ENCODE measurements around the gene QPRT. TPM values are rescaled to one million over a fixed set of nuclear protein-coding genes. Genes with fewer than 3 reads are reported as not detected.
"Not testable (repeated sequence)": the region's sequence is repeated elsewhere in the genome, so short reads cannot be mapped to it uniquely, and the experiment has no call there.

QPRT gene
- polyA plus RNA-seq, 1 experiment: 4.2 TPM

- ChIA-PET POLR2A (no interaction called here), CTCF (interaction anchor here (1.5 to 3.5 kb wide), 2 partner anchors 10 to 313 kb away, joined by 3 to 16 read pairs; no protein-coding TSS in a partner anchor)
- no peak for TF ChIP-seq CTCF (IDR thresholded peaks at IDR 0.05; ENCODE audit: insufficient read depth, low read depth, low read length)
Measured at GRCh38 chr16:29719063-29719462, 40.1 kb downstream of the QPRT start.

GRCh38 chr16:29720703-29721102 lies 41.7 kb downstream of the QPRT start:
- Histone ChIP-seq H3K27me3 (ENCODE audit: control insufficient read depth, insufficient read depth, low read length) (peaks cover 2% of the 10 kb centered on the region; the same call in 1 of the 2 replicates), H3K4me3 (ENCODE audit: low read depth, low read length) (no peak overlapping the region), H3K36me3 (ENCODE audit: control insufficient read depth, insufficient read depth, low read length) (no peaks in the 10 kb centered on the region)
- TF ChIP-seq CTCF (IDR thresholded peaks at IDR 0.05; ENCODE audit: insufficient read depth, low read depth, low read length): no peak
- DNase-seq (ENCODE audit: low read depth): no peak
- POLR2A ChIA-PET: no interaction called here
- CTCF ChIA-PET: interaction anchor here (0.9 to 3.5 kb wide), 4 partner anchors 9 to 311 kb away, joined by 3 to 16 read pairs (median 5); no protein-coding TSS in a partner anchor

More at GRCh38 chr16:29719063-29719462, 40.1 kb downstream of the QPRT start:
- Histone ChIP-seq H3K36me3 (ENCODE audit: control insufficient read depth, insufficient read depth, low read length) (no peaks in the 10 kb centered on the region), H3K4me3 (ENCODE audit: low read depth, low read length) (no peak overlapping the region), H3K27me3 (ENCODE audit: control insufficient read depth, insufficient read depth, low read length) (peaks cover 4% of the 10 kb centered on the region)
- no peak for DNase-seq (ENCODE audit: low read depth)

- H3K36me3 ChIP-seq (ENCODE audit: control insufficient read depth, insufficient read depth, low read length); POLR2A ChIA-PET; H3K4me3 ChIP-seq (ENCODE audit: low read depth, low read length); DNase-seq (ENCODE audit: low read depth); H3K27me3 ChIP-seq (ENCODE audit: control insufficient read depth, insufficient read depth, low read length): not testable (repeated sequence)
- CTCF ChIA-PET: interaction anchor here (0.9 to 3.5 kb wide), 4 partner anchors 8 to 35 kb away, joined by 4 to 16 read pairs (median 6); no protein-coding TSS in a partner anchor
- peak; percentile 65 for TF ChIP-seq CTCF (IDR thresholded peaks at IDR 0.05; ENCODE audit: insufficient read depth, low read depth, low read length)
Measured at GRCh38 chr16:29721167-29721879, 42.3 kb downstream of the QPRT start.

DNA sequence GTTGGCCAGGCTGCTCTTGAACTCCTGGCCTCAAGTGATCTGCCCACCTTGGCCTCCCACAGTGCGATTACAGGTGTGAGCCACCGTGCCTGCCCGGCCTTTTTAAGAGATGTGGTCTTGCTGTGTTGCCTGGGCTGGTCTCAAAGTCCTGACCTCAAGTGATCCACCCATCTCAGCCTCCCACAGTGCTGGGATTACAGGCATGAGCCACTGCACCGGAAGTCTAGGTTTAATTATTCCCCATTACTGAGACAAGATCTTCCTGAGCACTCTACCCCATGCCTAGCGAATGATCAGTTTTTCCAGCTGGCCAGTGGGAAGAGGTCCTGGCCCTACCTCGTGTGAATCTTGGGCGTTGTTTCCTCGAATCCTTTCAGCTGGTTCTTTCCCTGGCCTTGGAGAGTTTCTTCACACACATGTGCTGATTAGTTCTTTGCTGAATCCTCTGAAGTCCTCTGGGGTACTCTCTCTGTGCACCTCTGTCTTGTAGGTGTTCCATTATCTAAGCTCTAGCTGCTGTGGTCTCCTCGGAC lies 47.9 kb downstream of the QPRT start:
- no peak overlapping the region for H3K4me3 ChIP-seq (ENCODE audit: low read depth, low read length)
- CTCF ChIA-PET: interaction anchor here (3.5 kb wide), 1 partner anchor 28 kb away, joined by 16 read pairs; no protein-coding TSS in a partner anchor
- POLR2A ChIA-PET: no interaction called here
- no peak for TF ChIP-seq CTCF (IDR thresholded peaks at IDR 0.05; ENCODE audit: insufficient read depth, low read depth, low read length)
- DNase-seq (ENCODE audit: low read depth): no peak
- H3K36me3 ChIP-seq (ENCODE audit: control insufficient read depth, insufficient read depth, low read length): no peaks in the 10 kb centered on the region
- peaks cover 5% of the 10 kb centered on the region for H3K27me3 ChIP-seq (ENCODE audit: control insufficient read depth, insufficient read depth, low read length)

DNA sequence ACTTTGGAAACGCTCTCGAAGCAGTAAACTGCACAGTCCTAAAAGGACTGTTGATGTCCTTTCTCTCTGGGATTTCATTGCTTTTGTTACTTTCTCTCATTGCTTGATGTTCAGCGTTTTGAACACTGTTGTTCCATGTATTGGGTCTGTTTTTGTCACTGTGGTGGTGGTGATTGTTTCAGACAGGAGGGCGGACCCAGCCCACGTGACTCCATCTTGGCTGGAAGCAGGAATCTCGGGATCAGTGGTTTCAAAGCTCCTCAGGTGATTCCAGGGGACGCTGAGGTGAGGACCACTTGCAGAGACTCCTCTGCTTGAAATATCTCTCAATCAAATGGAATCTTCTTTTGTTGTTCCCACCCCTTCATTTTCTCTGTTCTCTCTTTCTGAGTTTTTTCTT lies 48.5 kb downstream of the QPRT start:
- ChIA-PET CTCF (interaction anchor here (3.5 kb wide), 1 partner anchor 28 kb away, joined by 16 read pairs; no protein-coding TSS in a partner anchor), POLR2A (no interaction called here)
- Histone ChIP-seq H3K4me3 (ENCODE audit: low read depth, low read length) (no peak overlapping the region), H3K36me3 (ENCODE audit: control insufficient read depth, insufficient read depth, low read length) (no peaks in the 10 kb centered on the region), H3K27me3 (ENCODE audit: control insufficient read depth, insufficient read depth, low read length) (peaks cover 5% of the 10 kb centered on the region)
- TF ChIP-seq CTCF (IDR thresholded peaks at IDR 0.05; ENCODE audit: insufficient read depth, low read depth, low read length): no peak
- DNase-seq (ENCODE audit: low read depth): no peak

Measured in BJ (cell line).